Effector memory CD8-positive, alpha-beta T cell (primary cell): ENCODE measurements around the gene CTCFL.
A peak's percentile ranks its signal among the peaks of the same experiment; 100 is the strongest.

Experiments used
- ATAC-seq: fragments of 150-1000 bp; cut with Tn5 transposase; replicated peaks from 2 replicates; pipeline ENCODE4 v1.10.0; 2021; ENCODE audit warnings: mild to moderate bottlenecking, moderate library complexity
- DNase-seq, 3 experiments: peaks; one replicate each; pipeline ENCODE4 v3.0.0; 2021
- H3K27ac Mint-ChIP-seq, 2 donors: one replicate each; pipeline ENCODE4 v1.8.0; 2022; ENCODE audit warnings: mild to moderate bottlenecking in 2 of 2, mixed read lengths in 2 of 2, moderate library complexity in 2 of 2
- H3K27me3 Mint-ChIP-seq, 2 donors: one replicate each; pipeline ENCODE4 v1.8.0; 2022; ENCODE audit warnings: mixed read lengths in 2 of 2
- H3K36me3 Mint-ChIP-seq: one replicate; pipeline ENCODE4 v1.8.0; 2022; ENCODE audit warnings: mild to moderate bottlenecking, moderate library complexity, mixed read lengths; ENCODE audit not compliant: insufficient read depth
- H3K4me1 Mint-ChIP-seq, 2 donors: one replicate each; pipeline ENCODE4 v1.8.0; 2022; ENCODE audit warnings: low read depth in 2 of 2, mixed read lengths in 2 of 2
- H3K4me3 Mint-ChIP-seq, 2 donors: one replicate each; pipeline ENCODE4 v1.8.0; 2022; ENCODE audit warnings: mild to moderate bottlenecking in 2 of 2, mixed read lengths in 2 of 2, moderate library complexity in 2 of 2
- H3K9me3 Mint-ChIP-seq, 2 donors: one replicate each; pipeline ENCODE4 v1.8.0; 2022; ENCODE audit warnings: mixed read lengths in 2 of 2

The CTCFL gene

GRCh38 chr20:57450419-57450818 is 74.5 kb downstream of the CTCFL start:
- Mint-ChIP-seq H3K27me3 (no peaks in the 10 kb centered on the region), H3K36me3 (peaks cover 4% of the 10 kb centered on the region), H3K27ac (peak overlapping the region in 1 of 2 donors; percentile 44), H3K9me3 (no peaks in the 10 kb centered on the region), H3K4me1 (peaks cover 26 to 34% of the 10 kb centered on the region in 2 donors), H3K4me3 (peak overlapping the region; percentile 66 to 68)
- DNase-seq (no peak), ATAC-seq (peak; percentile 80)

GRCh38 chr20:57449398-57450354 is 75.3 kb downstream of the CTCFL start:
- H3K4me1 Mint-ChIP-seq = peaks cover 26 to 34% of the 10 kb centered on the region in 2 donors
- H3K27ac Mint-ChIP-seq = peak overlapping the region in 1 of 2 donors; percentile 44
- H3K4me3 Mint-ChIP-seq = peak overlapping the region; percentile 66 to 68
- ATAC-seq = no peak
- DNase-seq = no peak
- peaks cover 4% of the 10 kb centered on the region for H3K36me3 Mint-ChIP-seq
- H3K9me3 Mint-ChIP-seq = no peaks in the 10 kb centered on the region
- no peaks in the 10 kb centered on the region for H3K27me3 Mint-ChIP-seq

GRCh38 chr20:57448764-57449354 is 76.1 kb downstream of the CTCFL start:
- ATAC-seq = no peak
- Mint-ChIP-seq H3K4me3 (no peak overlapping the region), H3K9me3 (no peaks in the 10 kb centered on the region), H3K36me3 (peaks cover 4% of the 10 kb centered on the region), H3K4me1 (peaks cover 26 to 34% of the 10 kb centered on the region in 2 donors), H3K27ac (no peak overlapping the region), H3K27me3 (no peaks in the 10 kb centered on the region)
- DNase-seq = no peak
